Middle frontal gyrus (tissue), 1 donor: ENCODE measurements around the gene RPUSD4.
"Not testable (repeated sequence)": the region's sequence is repeated elsewhere in the genome, so short reads cannot be mapped to it uniquely, and the experiment has no call there.

ENCODE experiments used
- DNase-seq: peaks from one replicate; pipeline ENCODE4 v3.0.0-alpha.2; 2015; ENCODE audit warnings: low spot score; ENCODE audit errors: extremely low spot score

Gene RPUSD4, protein sequence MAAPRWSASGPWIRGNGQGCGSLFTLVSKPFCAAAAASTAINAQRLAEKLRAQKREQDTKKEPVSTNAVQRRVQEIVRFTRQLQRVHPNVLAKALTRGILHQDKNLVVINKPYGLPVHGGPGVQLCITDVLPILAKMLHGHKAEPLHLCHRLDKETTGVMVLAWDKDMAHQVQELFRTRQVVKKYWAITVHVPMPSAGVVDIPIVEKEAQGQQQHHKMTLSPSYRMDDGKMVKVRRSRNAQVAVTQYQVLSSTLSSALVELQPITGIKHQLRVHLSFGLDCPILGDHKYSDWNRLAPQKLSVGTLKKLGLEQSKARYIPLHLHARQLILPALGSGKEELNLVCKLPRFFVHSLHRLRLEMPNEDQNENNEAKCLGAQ

DNA sequence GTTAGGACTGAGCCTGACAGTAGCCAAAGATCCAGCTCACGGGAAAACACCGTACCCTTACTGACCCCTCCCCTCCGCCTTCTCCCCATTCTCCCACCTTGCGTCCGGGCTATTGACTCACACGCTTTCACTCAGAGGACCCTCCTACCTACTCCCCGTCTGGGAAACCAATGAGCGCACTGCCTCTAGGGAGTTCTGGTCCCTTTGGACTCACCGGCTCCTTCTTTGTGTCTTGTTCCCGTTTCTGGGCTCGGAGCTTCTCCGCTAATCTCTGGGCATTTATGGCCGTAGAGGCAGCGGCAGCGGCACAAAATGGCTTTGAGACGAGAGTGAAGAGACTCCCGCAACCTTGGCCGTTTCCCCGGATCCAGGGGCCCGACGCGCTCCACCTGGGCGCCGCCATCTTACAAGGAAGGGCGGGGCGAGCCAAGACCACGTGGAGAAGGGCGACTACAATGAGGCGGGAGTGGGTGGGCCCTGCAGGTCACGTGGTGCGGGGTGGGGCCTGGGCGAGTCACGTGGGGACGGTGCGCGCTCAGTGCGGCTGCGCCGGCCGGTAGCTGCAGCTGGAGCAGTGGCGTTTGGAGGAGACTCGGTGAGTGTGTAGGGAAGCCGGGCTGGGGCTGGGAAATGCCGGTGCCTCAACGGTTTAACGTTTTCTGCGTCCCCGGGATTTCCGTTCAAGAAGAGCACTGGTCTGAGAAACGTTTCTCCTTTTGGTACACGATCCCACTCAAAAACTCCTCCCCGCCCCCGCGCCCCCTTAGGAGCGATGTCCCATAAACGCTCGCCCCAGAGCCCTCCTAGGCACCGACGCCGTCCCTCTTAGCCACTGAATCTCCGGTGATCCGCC lies at the start of gene RPUSD4, which contains the start of gene FAM118B:
Gene RPUSD4 (minus strand): TSS at position 415 of the 853 bp plus-strand sequence. CDS start 12 bp downstream, at position 403.
Gene FAM118B (plus strand): TSS at position 547 of the 853 bp plus-strand sequence. CDS start 23,220 bp downstream, outside the sequence.
- peak; percentile 96 for DNase-seq

DNA sequence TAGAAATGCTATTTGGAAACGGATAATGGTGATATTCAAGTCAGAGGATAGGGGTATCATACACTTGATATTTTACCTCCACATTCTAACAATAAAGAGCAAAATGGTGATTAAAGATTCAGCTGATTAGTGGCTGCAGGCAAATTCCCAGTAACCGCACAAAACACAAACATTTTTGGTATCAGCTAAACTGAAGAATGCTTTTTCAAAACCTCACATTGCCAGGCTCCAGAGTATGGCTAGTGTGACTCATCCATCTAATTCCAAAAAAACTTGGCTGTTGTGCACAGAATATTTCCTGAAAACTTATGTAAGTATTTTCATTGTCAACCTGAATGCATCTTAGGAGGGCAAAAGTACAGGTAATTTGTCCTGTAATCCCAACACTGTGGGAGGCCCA lies 46.3 kb upstream of the RPUSD4 start:
- peak; percentile 34 for DNase-seq

DNA sequence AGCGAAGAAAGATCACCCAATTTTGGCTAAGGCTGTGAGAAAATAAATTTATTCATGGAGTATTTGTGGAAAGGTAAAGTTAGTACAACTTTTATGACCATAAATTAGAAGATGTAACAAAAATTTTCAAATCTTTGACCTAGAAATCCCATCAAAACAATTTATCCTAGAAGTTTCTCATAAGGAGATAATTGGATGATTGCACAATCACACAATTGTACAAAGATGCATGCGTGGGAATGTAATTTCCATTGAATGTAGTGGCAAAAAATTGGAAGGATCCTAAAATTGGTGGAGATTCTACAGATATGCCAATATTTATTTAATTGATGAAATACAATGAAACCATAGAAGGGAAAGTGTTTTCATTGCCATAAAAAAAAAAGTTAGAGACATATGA lies 45.7 kb upstream of the RPUSD4 start:
- no peak for DNase-seq

DNA sequence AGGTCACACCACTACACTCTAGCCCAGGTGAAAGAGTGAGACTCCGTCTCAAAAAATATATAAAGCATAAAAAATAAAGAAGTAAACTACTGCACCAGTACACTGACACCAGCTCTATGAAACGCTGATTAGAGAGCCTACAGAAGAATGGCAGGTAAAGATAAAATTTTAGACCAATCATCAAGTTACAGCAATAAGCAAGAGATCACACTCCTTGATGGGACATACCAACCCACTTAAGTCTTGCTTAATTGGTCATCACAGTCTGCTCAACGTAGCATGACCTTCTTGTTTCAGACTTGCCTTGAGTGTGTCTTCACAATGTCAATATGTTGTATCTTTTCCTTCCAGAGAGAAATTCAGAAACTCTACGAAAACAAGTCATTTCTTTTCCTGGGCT lies 44.8 kb upstream of the RPUSD4 start:
- DNase-seq, result no peak

DNA sequence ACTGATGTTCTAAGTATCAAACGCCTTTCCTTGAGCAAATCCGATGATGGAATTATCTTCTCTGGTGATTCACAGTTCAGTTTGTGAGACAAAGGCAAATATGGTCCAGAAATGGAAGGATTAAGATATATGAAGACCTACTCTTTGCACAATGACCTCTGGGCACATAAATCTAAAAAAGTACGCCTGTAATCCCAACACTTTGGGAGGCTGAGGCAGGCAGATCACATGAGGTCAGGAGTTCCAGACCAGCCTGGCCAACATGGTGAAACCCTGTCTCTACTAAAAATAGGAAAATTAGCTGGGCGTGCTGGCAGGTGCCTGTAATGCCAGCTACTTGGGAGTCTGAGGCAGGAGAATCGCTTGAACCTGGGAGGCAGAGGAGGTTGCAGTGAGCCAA lies 44.1 kb upstream of the RPUSD4 start:
- DNase-seq, result not testable (repeated sequence)

DNA sequence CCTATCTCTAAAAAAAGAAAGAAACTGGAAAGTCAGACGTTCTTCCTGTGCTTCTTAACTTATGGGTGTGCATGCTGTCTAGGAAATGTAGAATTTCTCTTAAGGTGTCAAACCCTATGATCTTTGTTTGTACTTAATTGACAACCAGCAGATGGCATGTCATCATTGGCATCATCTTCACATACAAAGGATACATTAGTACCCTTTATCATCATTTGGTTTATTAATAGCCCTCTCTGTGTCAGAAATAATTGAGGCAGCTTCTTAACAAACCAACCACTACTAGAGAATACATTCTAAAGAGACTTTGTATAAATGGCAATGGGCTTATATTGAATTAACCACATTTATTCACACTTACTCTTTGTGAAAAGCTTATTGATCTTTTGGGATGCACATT lies 43.4 kb upstream of the RPUSD4 start:
- DNase-seq, result no peak

DNA sequence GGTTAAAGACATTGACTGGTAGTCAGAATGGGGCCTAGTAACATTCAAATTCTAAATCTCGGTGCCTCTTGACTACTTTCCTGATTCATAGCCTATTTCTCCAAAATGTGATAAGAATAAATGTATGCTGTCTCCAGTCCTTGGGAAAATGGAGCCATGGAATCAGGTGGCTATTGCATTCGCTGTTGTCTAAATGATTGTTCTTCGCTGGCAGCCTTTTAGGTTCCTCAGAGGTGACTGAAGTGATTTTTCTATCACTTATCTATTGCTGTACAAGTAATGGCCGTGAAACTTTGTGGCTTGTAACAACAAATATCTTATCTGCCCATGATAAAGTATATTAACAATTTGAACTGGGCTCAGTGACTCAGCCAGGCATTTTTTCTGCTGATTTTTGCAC lies 41.8 kb upstream of the RPUSD4 start:
- DNase-seq, result no peak

DNA sequence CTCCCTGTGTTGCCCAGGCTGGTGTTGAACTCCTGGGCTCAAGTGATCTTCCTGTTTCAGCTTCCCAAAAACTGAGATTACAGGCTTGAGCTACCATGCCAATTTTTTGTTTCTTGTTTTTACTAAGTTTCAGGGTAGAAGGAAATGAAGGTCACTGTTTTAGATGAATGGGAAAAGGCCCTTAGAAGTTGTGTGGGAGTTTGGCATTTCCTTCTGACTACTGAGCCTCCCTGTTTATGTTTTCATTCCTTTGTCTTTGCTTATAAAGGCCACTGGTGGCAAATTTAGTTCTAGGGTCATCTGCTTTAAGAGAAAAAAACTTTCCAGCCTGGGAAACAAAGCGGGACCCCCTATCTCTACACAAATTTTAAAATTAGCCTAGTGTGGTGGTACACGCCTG lies 35.2 kb upstream of the RPUSD4 start:
- no peak for DNase-seq

DNA sequence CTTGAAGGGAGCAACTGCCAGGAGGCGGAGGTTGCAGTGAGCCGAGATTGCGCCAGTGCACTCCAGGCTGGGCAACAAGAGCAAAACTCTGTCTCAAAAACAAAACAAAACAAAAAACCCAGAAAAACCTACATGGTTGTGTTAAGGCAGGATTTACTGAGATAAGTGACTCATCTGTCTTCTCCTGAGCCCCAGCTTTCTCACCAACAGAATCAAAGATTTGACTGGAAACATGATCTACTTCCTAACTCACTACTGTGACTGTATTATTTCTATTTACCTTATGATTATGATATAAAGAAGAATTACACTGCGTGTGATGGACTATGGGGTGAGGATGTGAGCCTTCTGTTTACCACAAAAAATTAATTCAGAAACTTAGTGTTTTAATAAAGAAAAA lies 21.9 kb upstream of the RPUSD4 start:
- DNase-seq, result no peak

DNA sequence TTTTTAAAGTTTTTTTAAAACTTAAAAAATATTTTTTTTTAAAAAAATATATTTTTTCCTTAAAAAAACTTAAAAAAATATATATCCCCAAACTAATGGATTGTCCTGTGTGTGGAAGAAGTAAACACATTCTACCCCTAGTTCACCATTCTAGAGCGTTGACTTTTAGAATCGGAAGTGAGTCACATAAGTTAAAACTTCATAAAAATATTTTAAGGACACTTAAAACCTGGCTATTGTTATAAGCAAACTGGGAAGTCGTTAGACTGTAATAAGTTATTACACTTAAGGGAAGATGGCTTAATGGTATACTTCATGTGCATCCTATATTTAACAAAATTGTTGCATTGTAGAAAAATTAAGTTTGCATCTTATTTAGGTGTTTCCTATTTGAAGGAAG lies 21.2 kb upstream of the RPUSD4 start:
- no peak for DNase-seq

DNA sequence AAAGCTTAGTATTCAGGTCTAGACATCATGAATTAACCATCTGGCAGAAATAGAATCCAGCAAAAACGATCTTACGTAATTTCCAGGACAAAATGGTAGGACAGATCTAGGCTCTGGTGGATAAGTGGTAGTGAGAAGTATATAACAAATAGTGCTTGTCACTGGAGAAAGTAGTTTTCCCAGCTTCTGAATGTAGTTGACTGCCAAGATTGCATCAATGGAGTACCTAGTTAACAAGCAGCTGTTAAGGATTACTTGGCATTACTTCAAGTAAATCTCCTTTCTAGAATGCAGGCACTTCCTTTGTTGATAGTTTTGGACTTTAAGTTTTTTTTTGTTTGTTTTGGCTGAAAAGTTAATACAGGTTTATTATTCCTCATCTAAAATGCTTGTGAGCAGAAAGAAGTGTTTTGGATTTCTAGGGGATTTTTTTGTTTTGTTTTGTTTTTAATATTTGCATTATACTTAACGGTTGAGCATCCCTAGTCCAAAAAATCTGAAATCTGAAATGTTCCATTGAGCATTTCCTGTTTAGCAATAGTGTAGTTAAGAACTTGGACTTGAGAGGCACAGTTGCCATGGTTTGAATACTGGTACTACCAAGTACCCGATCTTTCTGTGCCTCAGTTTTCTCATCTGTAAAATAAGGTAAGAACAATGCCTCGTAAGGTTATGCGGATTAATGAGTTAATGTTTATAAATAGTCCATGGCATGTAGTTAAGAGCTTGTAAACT lies 20.4 kb upstream of the RPUSD4 start:
- no peak for DNase-seq

DNA sequence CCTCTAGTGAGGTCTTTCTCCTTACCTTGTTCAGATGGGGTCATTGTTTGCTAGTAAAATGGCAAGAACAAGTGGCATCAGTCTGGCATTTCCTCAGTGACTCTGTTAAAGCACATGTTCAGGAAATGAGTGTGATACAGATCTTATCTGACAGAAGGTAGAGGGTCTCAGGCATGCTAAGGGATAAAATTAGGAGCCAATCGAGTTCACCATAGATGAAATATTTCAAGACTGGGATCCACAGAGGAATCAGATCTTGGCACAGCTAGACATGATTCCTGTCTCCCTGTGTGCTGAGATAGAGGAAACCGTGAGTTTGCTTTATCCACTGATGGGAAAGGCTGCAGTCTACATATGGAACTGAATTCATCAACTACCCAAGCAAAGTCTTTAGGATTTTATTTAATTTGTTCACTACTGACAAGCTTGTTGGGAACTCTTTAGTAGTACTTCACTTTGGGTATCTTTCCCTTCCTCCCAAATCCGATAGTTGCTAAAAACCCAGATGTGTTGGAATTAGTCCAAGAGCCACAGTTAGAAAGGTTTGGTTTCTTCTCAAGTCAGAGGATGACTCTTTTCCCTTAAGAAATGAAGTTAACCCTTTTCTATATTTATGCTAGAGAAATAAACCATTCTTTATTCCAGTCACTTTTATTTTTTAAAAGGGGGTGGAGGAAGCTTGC lies 18.5 kb upstream of the RPUSD4 start:
- DNase-seq, result no peak

DNA sequence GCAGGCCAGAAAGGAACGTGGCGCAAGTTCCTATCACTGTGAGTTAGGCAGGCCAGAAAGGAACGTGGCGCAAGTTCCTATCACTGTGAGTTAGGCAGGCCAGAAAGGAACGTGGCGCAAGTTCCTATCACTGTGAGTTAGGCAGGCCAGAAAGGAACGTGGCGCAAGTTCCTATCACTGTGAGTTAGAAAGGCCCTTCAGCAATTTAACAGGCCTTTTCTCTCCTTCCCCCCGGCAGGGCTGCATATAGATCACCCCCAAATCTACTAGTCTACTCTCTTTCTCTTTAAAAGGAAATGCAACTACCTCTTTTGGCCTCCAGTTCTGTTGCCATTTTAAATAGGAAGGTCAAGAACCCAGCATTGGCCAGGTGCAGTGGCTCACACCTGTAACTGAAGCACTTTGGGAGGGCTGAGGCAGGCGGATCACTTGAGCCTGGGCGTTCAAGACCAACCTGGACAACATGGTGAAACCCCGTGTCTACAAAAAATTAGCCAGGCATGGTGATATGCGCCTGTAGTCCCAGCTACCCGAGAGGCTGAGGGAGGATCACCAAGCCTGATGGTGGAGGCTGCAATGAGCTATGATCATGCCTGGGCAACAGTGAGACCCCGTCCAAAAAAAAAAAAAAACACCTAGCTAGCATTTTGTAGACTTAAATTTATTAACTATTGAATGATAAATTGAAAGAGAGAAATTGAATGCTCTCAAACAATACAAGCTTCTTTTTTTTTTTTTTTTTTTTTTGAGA lies 15.1 kb upstream of the RPUSD4 start:
- no peak for DNase-seq

DNA sequence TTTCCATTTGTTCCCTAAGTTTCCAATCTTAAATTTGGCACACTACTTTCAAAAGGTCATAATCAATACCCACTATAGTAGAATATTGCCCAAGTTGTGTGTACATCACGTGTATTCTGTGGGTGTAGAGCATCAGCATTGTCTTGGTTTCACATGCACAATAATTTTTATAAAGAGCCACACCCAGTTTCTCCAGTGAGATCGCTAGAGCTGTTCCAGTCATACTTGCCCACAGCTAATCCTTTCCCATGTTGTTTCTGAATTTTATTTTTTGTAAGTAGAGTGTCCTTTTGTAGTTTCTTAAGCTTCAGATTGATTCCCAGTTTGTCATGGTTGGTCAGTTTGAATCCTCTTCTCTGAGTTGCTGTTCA lies 13.8 kb upstream of the RPUSD4 start:
- no peak for DNase-seq

DNA sequence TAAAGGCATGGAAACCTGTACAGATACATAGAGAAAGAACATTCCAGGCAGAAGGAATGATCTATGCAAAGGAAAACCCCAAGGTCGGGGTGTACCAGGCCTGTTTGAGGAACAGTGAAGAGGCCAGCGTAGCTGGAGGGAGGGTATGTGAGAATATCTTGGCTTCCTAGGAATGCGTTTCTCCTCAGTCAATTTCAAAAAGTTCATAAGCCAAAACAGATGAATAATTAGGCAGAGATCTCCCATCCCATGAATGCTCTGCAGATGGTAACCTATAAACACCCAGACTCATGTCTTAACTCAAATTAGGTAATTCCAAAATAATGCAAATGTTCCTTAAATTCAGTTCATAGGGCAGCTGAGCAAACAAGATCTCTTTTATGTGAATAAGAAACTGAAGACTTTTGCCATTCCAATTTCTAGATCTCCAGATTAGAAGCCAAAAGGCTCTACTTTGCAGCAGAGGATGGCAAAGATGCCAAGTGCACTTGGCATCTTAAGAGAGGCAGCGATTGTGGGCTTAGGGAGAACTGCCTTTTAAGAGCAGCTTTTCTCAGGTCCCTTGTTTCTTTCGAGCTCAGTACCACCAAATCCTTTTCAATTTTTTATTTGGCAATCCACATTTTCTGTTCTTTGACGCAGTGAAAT lies 13.3 kb upstream of the RPUSD4 start:
- no peak for DNase-seq

DNA sequence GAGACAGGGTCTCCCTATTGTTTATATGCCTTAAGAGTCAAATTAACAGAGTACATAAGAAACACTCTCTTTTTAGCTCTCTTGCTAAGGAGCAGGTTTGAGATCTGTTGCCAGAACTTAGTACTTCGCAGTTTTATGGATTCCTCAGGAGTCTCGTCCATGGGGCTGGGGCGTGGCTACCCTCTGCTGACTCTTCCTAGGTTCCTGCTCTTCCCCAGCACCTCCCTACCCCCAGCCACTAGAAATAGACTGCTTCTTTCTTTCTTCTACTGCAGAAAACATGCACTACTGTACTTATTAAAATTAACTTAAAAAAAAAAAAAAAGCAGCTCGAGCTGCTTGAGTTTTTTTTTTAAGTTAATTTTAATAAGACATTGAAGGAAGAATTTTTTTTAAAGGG lies 8.1 kb upstream of the RPUSD4 start:
- DNase-seq, result no peak

DNA sequence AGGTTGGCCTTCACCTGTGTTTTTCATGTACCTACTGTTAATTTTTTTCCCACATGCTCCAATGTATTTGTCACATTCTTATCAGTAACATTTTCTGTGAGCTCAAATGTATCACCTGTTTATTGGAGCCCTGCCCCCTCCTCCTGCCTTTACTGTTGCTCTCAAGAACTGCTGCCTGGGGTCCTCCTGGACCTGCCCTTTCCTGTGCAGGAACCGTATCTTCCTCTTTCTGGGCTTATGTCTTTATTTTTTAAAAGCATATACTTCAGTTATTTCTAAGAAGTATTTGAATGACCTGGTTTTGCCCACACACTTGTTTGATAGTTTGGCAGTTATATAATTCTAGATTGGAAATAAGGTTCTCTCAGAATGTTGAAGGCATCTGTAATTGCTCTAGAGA lies 6.0 kb upstream of the RPUSD4 start:
- no peak for DNase-seq

DNA sequence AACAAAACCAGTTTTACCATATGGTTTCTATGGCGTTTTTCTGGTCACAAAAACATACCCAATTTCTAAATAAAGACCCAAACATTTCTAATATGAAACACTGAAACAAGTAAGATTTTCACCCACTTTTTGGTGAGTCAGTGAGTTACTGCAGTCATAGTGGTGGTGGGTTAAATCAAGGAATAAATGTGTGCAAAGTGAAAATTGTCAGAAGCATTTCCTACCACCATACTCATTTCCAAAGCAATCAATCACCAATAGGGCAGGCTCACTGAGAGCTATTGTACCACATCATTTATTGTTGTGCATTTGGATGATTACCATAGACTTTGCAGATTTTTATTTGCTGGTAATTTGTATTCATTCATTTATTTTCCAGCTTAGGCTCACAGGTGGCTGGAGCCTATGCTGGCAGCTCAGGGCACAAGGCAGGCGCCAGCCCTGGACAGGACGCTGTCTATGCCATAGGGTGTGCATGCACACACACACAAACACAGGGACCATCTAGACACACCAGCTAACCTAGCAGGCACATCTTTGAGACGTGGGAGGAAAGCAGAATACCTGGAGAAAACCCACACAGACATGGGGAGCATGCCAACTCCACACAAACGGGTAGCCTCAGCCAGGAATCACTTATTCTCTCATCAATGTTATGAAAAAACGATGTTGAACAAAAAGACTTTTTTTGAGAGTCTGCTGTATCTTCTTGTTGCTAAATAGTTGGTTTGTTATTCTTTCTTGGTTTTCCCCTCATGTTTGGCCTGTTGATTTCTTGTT lies 5.3 kb upstream of the RPUSD4 start:
- no peak for DNase-seq

DNA sequence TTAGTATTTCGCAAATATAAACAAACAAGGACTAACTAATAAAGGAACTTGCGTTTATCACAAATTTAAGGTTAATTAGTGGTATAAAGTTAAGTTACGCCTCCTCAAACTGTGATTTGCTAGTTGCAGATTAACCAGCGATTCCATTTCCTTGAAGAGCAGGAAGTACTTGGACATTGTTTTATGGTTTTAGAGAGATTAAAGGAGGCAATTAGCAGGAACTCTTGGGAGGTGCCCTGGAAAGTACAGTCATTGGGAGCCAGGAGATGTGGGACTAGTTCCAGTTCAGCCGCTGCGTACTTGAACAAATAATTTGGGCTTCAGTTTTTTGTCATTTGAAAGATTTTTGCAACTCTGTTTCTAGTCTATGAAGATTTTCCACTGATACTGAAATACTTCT lies 3.4 kb upstream of the RPUSD4 start:
- DNase-seq, result no peak
